NCI-H187 treated with DMSO at 0.1 percent for 48 hours (cell line): ENCODE results near the gene CHST7.

ENCODE experiments used
- DNase-seq: peaks from one replicate; lab custom pipeline; 2025; lab: John Stamatoyannopoulos, UW

The CHST7 gene

DNA sequence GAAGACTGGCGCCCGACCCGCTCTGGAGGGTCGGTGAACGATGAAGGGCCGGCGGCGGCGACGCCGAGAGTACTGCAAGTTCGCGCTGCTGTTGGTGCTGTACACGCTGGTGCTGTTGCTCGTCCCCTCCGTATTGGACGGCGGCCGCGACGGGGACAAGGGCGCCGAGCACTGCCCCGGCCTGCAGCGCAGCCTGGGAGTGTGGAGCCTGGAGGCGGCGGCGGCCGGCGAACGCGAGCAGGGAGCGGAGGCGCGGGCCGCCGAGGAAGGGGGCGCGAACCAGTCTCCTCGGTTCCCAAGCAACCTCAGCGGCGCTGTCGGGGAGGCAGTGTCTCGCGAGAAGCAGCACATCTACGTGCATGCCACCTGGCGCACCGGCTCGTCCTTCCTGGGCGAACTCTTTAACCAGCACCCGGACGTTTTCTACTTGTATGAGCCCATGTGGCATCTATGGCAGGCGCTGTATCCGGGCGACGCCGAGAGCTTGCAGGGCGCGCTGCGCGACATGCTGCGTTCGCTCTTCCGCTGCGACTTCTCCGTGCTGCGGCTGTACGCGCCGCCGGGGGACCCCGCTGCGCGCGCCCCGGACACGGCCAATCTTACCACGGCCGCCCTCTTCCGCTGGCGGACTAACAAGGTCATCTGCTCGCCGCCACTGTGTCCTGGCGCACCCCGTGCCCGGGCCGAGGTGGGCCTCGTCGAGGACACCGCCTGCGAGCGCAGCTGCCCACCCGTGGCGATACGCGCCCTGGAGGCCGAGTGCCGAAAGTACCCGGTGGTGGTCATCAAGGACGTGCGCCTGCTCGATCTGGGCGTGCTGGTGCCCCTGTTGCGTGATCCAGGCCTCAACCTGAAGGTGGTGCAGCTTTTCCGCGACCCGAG is 568 bp downstream of the CHST7 start:
- DNase-seq: no peak

DNA sequence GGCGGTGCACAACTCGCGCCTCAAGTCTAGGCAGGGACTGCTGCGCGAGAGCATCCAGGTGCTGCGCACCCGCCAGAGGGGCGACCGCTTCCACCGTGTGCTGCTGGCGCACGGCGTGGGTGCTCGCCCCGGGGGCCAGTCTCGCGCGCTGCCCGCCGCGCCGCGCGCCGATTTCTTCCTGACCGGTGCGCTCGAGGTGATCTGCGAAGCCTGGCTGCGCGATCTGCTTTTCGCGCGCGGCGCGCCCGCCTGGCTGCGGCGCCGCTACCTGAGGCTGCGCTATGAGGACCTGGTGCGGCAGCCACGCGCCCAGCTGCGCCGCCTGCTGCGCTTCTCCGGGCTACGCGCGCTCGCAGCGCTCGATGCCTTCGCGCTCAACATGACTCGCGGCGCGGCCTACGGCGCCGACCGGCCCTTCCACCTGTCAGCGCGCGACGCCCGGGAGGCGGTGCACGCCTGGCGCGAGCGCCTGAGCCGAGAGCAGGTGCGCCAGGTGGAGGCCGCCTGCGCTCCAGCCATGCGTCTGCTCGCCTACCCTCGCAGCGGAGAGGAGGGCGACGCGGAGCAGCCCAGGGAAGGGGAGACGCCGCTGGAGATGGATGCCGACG is 1.3 kb downstream of the CHST7 start:
- DNase-seq: no peak

GRCh38 chrX:46575586-46575985 is 2.0 kb downstream of the CHST7 start:
- no peak for DNase-seq

DNA sequence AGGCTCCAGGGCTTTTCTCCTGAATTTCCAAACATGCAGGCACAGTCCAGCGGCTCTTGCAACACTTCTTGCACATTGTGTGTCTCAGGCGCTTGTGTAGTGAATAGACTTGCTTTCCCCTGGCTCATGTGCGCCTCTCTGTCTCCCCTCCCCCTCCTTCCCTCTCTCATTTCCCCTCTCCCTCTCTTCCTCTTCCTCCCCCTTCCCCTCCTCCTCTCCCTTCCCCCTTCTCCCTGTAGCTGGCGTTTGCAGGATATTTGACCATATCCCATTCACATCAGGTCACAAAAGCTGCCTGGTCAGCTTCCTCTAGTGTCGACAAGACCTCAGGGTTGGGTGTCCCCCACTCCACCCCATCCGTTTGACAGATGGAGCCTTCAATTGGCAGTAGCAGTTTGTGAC is 2.4 kb downstream of the CHST7 start:
- no peak for DNase-seq

DNA sequence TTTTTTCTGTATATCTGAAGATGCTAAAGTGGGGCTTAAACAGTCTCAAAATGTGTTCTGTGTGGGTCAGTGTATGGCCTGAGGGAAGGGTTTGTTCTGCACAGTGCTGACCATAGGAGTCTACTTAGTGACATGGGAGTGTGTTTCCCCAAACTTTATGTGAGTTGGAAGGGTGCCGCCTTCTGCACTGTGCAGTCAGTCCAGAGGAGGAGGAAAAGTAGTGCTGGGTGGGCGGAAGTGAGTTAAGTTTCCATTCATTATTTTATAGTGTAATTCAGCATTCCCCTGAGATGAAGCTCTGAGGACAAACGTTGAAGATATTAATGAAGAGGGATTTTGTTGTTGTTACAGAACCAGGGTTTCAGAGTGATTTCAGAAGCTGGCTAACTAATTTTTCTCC is 2.9 kb downstream of the CHST7 start:
- DNase-seq: no peak

DNA sequence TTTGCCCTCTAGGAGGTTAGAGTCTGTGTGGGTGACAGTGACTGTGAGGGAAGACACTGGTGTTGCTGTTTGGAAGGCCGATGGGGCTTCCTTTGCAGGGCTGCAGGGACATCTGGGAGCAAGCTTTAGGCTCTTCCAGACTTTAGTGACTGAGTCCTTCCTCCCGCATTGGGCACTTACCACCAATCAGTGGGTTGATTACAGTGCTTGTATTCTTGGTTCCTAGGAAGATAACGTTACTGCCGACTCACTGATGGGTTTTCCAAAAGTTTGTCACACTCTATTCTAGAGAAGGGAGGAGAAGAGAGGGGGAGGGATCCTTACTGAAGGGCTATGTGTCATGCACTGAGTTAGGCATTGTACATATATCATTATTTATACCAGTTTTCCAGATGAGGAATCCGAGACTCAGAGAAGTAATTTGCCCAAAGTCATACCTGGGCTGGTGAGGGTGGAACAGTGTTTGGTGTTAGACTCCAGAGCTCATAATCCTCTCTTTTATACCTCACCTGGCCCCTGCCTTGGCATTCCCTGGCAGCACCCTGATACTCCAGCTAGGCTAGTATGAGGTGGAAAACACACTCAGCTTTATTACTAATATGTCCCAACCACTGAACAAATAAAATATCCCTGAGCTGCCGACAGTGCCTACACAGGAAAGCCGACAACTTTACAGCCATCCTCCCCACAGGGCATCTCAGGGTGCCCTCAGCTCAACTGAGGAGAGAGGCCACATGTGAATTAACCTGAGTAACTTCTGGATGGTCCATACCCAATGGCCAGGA is 3.8 kb downstream of the CHST7 start:
- no peak for DNase-seq

GRCh38 chrX:46579250-46579649 is 5.7 kb downstream of the CHST7 start:
- no peak for DNase-seq

- DNase-seq: no peak
Observed at GRCh38 chrX:46580613-46581012, 7.0 kb downstream of the CHST7 start.

- no peak for DNase-seq
Observed at GRCh38 chrX:46582325-46582724, 8.8 kb downstream of the CHST7 start.

DNA sequence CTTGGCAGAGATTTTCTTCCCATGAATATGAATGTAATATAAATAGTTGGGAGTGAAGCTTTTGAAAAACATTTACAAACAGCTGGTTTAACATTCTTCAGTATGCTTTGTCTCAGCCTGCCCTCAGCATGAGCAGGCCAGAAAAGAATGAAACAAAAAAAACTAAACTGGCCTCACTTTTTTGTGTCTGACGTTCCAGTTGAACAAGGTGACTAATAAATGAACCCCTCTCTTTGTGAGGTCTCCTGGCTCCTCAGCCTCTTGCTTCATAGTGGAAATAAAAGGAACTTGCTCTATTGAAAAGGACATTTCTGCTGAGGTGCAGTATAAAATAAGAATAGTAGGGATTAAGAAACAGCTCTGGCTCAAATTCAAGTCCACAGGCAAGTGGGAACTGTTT is 9.4 kb downstream of the CHST7 start:
- no peak for DNase-seq

DNA sequence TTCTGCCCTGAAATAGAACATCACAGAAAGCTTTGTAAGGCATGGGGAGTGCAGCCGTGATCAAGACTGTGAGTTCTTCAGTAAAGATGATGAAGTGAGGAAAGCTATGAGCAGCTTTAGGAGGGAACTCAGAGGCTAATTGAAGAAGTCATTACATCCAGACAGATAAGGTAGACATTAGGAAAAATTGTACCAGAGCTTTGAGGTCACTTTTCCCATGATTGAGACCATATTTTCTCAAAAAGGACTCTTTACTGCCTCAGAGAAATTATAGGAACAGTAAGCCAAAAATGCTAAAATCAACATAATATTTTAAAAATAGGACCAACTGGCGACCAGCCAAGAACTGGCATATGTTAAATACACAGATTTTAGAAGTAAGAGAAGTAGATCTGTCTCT is 11.2 kb downstream of the CHST7 start:
- DNase-seq: no peak

DNA sequence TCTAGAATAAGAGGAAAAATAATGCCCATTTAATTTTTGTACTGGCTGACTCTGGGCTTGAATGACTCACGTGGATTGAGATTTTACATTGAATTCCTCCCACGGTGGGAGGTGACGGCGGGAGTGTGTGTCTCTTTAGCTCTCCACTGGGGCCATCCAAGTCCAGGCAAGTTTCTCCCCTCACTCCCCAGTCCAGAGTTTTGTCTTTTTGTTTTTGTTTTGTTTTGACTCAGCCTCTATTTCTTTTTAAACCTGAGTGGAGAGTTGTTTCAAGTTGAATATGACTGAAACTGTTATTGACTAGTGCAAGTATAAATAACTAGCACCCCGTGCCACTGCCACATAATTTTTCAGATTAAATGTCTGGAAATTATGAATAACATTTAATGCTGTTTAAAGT is 13.6 kb downstream of the CHST7 start:
- no peak for DNase-seq

- DNase-seq: no peak
Observed at GRCh38 chrX:46587753-46588171, 14.2 kb downstream of the CHST7 start.

DNA sequence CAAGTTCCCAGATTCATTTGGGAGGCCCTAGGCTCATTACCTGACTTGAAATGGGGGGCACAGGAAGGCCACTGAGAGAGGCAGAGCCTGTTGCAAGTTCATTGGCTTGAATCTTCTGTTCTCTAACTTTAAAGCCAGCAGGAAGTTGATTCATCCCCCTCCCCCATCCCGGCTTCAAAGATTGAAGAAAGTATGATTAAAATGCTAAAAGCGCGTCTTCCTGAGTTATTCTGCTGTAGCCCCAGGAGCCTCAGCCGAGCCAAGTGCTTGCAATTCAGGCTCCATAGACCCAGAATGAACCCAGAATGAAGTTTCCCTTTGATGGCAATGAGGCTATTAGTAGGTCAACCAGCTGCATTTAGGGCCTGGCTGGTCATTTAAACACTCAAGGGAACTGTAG is 14.7 kb downstream of the CHST7 start:
- DNase-seq: no peak

- DNase-seq: no peak
Observed at GRCh38 chrX:46589977-46590723, 16.6 kb downstream of the CHST7 start.

DNA sequence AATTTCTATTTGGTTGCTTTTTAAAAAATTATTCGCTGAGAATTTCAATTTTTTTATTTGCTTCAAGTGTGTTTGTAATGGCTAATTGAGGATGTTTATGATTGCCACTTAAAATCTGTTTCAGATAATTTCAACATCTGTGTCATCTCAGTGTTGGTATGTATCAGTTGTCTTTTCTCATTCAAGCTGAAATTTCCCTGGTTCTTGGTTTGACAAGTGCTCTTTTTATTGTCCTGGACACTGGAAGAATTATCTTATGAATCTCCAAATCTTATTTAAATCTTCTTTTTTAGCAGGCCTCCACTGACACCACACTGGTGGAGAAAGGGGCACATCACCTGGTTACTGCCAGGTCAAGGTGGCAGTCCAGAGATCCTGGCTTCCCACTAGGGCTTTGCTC is 21.5 kb downstream of the CHST7 start:
- no peak for DNase-seq

DNA sequence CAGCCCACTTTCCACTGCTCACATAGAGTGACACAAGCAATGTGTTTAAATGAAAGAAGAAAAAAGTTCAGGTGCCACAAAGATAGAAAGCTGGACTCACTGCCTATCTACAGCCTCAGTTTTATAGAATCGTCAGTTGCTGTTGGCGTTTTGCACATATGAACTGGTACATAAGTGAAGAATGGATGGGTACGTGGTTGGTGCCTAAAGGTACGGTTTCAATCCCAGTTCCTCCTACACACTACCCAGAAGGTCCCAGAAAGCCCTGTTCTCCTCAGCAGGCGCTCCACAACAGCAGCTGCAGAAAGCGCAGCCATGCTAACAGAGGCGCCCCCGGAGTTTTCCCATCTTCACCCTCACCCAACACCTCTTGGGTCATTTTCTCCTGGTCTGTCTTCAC is 23.6 kb downstream of the CHST7 start:
- DNase-seq: no peak

GRCh38 chrX:46597771-46598170 is 24.2 kb downstream of the CHST7 start:
- no peak for DNase-seq

- no peak for DNase-seq
Observed at GRCh38 chrX:46599051-46599560, 25.5 kb downstream of the CHST7 start.

DNA sequence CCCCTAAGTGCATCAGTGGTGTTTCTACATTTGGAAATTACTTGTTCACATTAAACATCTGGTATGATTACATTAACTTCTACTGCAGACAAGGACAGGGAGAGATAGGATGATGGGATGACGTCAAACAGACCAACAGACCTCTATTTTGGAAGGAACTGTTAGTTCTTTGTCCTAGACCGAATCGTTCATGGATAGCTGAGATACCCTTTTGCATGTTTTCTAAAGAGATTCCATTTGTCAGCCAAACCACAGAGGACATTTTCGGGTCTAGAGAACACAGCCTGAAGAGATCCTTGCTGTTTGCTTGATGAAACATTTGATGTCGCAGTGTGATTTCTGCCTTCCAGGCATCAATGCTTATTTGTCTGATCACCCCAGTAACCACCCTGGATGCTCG is 27.7 kb downstream of the CHST7 start:
- no peak for DNase-seq

DNA sequence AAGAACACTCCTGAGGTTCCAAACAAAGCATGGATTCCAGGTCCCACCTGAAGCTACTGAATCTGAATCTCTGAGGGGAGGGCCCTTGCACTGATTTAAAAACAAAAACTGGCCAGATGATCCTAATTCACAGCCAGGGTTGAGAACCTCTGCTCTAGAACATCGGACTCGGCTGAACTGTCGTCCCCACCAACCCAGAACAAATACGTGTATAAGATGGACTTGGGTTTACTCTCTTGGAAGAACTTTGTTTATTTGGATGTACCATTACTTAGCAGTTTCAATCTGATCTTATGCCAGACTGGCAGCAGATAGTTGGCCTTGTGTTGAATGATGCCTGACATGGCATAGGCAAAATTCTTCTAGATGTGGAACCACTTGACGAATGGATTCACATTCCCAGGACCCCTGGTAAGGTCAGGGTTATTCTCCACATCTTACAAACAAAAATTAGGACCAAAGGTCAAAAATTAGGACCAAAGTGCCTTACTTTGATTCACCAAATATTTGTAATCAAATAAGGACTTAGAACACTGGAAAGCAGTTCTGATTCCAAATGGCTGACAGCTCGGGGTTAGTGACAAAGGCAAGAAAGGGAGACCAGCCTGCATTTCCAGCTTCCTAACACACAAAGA is 29.0 kb downstream of the CHST7 start:
- no peak for DNase-seq

- no peak for DNase-seq
Observed at GRCh38 chrX:46607916-46608315, 34.4 kb downstream of the CHST7 start.
